GM20000 (cell line): ENCODE measurements around the gene MAD1L1.

ENCODE experiments used
- DNase-seq: peaks from one replicate; pipeline ENCODE4 v3.0.0; 2012; ENCODE audit warnings: low spot score
- CTCF ChIP-seq: IDR thresholded peaks from 2 replicates; pipeline ENCODE4 v1.5.1; 2012; ENCODE audit warnings: mild to moderate bottlenecking, control low read depth; ENCODE audit errors: extremely low read depth, missing control alignments

MAD1L1 gene

DNA sequence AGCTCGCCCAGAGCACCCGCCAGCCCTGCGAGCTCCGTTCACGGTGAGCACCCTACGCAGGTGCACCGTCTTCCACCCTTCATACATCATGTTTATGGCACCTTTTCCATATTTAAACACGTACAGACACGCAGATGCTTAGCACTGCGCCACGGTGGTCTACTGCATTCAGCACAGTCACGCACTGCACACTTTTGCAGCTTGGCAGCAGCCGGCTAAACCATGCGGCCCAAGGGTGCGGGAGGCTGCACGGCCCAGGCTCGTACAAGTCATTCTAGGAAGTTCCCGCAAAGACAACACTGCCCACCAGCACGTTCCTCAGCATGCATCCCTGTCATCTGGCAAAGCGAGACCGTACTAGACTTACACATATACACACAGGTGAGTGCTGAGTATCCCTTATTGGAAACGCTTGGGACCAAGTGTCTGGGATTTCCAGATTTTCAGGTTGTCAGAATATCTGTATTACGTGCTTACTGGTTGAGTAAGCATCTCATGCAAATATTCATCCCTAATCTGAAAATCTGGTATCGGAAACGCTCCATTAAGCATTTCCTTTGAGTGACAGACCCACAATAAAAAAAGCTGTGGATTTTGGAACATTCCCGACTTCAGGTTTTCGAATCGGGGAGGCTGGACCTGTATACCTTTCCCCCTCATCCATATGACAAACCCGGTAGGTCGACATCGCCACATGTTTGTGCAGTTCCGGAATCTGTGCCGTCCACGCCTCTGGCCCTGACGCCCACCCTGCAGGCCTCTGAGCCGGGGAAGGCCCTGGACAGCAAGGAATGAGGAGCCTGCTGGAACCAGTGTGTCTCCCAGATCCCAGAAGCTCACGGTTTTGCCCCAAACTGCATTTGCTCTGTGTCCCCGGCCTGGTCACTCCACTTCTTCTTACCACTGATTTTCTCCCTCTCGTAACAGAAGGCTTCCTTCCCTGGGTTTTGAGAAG lies 340.5 kb downstream of the MAD1L1 start:
- TF ChIP-seq CTCF = no peak
- DNase-seq = no peak

- TF ChIP-seq CTCF = no peak
- DNase-seq = no peak
Observed at GRCh38 chr7:1890289-1891235, 342.2 kb downstream of the MAD1L1 start.

- TF ChIP-seq CTCF = no peak
- no peak for DNase-seq
Observed at GRCh38 chr7:1889556-1890181, 343.1 kb downstream of the MAD1L1 start.

DNA sequence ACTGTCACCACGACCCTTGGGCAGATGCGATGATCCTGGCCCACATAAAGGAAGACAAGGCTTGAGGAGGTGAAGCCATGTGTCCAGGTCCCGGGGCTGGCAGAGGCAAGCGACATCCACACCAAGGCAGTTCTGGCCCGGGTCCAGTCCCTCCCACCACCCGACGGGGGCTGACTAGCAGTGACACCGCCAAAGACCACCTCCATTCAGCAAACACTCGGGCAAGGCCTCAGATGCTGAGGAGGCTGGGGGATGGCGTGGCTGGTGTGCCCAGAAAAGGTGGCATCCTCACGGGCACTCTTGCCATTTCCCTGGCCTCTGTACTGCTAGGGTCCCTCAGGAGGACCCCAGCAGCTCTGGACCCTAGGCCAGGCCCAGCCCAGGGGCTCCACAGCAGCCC lies 343.7 kb downstream of the MAD1L1 start:
- no peak for DNase-seq
- no peak for TF ChIP-seq CTCF

DNA sequence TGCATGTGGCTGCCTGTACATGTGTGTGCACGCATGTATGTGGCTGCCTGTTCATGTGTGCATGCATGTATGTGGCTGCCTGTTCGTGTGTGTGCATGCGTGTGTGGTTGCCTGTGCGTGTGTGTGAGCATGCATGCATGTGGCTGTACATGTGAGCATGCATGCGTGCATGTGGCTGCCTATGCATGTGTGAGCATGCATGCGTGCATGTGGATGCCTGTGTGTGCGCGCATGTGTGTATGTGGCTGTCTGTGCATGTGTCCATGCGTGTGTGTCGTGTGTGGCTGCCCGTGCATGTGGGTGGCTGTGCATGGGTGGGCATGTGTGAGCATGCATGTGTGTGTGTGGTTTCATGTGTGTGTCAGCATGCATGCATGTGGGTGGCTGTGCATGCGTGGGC lies 344.3 kb downstream of the MAD1L1 start:
- TF ChIP-seq CTCF = no peak
- DNase-seq = no peak

DNA sequence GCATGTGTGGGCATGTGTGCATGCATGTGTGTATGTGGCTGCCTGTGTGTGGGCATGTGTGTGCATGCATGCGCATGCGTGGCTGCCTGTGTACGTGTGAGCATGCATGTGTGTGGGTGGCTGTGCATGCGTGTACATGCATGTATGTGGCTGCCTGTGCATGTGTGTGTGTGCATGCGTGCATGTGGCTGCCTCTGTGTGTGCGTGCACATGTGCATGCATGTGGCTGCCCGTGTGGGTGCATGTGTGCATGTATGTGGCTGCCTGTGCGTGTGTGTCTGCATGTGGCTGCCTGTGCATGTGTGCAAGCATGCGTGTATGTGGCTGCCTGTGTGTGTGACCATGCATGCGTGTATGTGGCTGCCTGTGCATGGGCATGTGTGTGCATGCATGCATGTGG lies 345.5 kb downstream of the MAD1L1 start:
- DNase-seq = no peak
- no peak for TF ChIP-seq CTCF
